ENCODE measurements around the gene RDH13.
"Not testable (repeated sequence)": the region's sequence is repeated elsewhere in the genome, so short reads cannot be mapped to it uniquely, and the experiment has no call there.

Gene RDH13, protein sequence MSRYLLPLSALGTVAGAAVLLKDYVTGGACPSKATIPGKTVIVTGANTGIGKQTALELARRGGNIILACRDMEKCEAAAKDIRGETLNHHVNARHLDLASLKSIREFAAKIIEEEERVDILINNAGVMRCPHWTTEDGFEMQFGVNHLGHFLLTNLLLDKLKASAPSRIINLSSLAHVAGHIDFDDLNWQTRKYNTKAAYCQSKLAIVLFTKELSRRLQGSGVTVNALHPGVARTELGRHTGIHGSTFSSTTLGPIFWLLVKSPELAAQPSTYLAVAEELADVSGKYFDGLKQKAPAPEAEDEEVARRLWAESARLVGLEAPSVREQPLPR

DNA sequence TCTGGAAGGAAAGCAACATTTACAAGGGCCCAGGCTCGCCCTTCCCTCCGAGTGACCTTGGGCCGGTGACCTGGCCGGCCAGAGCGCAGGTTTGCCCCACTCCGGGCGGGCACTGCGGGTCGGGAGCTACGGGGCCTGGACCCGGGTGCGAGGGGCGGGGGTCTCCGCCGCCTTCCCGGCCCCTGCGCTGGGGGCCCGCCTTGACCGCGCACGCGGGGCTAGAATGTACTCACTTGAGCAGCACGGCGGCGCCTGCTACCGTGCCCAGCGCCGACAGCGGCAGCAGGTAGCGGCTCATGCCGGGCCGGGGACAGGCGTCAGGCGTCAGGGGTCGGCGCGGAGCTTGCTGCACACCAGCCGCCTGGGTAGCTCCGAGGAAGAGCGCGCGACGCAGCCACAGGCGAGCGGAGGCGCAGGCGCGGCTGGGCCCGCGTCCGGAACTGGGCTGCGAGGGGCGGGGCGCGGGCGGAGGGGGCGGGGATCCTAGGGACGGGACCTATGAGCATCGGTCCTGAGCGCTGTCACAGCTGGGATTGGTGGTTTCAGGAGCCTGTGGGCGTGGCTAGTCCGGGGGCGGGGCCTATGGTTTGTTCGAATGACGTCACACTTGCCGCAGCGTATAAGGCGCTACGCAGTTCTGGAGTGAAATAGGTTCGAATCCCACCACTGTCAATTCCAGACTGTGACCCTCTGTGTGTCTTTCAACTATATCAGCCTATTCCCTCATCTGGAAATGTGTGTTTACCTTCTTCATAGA is at the start of gene RDH13:
Gene RDH13, minus strand, starts transcription at position 414 of the 757 bp plus-strand sequence. Its CDS starts 116 bp downstream, at position 298.
- DNase-seq, result peak; percentile 97

DNA sequence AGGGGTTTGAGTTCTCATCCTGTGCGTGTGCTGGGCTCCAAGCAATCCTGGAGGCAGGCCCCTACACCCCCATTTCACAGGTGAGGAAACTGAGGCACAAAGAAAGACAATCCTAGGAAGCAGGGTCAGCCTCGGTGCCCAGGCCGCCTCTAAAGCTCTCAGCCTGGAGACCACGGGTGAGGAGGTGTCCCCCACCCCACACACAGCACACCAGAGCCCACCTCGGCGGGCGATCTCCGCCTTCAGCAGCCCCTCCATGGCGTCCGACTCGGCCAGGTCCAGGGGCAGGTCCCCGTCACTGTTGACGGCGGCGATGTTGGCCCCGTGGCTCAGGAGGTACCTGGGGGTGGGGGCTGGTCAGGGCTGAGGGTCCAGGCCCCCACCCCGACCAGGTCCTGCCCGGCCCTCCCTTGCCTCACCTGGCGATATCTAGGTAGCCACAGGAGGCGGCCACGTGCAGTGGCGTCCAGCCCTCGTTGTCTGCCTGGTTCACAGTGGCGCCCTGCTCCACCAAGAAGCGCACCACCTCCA is 49.4 kb upstream of the RDH13 start:
- DNase-seq, result no peak

DNA sequence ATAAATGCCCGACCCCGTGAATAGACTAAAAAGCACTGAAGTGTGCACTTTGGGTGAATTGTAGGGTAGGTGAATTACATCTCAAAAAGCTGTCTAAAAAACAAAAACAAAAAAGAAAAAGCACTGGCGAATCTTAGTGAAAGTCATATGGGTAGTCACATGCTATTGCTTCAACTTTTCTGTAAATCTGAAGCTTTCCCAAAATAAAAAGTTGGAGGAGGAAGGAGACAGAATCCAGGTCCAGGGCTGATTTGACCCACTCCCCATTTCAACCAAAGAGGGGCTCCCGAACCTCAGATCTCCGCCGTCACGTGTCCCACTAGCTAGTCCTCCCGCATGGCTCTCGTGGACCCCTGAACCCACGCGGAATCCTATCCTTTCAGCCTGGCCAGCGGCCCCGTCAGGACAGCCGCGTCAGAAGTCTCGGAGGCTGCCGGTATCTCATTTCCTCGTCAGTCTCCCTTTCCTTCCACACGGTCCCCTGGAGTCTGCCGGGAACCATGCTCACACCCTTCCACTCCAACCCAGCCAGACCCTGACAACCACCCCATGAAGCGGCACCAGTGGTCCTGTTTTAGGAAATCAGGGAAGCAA is 48.4 kb upstream of the RDH13 start:
- no peak for DNase-seq

DNA sequence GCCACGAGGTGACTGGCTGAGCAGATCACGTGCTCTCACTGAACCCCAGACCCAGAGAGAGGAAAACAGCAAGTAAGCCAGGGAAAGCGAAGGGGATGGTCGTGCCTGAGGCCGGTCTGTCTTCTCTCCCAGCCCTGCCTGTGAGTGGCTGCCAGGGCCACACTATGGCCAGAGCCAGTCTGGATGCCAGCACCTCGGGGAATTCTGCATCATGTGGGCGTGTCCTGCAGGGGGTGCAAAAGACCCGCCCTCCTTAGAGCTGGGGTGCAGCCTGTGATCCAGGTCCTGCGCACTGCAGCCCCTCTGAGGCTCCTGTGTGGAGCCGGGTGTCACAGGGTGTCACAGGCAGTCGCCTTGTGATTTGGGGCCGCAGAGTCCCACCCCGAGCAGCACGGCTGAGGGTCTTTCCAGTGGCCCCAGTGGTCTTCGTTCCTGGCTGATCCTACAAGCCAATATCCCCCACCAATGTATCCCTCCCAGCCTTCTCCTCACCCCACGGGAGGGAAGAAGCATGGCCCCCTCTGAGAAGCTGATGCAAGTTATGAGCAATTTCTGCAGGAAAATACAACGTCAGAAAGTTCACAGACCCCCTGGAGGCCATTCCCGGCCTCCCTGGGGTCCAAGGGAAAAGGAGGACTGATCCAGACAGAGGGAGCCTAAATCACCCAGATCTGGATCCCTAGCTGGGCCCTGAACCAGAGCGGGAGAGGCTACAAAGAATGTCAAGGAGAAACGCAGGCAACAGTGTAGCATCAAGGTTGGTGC is 46.8 kb upstream of the RDH13 start:
- no peak for DNase-seq

DNA sequence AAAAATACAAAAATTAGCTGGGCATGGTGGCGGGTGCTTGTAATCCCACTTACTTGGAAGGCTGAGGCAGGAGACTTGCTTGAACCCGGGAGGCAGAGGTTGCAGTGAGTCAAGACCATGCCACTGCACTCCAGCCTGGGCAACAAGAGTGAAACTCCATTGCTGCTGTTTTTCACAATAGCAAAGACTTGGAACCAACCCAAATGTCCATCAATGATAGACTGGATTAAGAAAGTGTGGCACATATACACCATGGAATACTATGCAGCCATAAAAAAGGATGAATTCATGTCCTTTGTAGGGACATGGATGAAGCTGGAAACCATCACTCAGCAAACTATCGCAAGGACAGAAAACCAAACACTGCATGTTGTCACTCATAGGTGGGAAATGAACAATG is 44.3 kb upstream of the RDH13 start:
- not testable (repeated sequence) for DNase-seq

DNA sequence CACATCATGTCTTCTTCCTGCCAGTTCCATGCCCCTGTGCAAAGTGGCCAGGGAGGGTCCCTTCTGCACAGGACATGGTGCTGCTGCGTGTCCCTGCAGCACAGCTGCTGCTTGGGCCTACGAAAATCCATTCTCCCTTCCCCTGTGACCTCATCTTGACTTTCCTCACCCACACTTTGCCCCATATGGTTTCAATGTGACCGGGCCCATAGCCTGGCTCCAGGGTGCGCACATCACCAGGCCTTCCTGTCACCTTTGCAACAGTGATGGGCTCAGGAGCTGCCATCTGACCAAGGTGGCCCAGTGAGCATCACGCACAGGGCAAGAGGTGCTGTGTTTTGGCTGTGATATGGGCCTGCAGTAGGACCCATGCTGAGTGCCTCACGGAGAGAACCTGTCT is 43.6 kb upstream of the RDH13 start:
- no peak for DNase-seq

DNA sequence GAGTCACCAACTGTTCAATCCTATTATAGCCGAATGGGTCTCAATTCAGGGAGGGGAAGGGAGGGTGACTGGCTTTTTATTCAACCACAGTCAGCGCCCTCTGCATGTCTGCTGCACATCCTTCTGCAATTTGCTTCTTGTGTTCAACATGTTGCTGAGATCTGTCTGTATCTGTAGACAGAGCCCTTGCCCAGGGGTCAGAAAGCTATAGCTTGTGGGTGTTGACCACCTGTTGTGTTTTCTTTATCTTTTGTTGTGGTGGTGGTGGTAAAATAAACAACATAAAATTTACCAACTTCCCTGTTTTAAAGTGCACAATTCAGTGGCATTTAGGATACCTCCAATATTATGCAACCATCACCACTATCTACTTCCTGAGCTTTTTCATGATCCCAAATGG is 42.3 kb upstream of the RDH13 start:
- DNase-seq, result no peak

DNA sequence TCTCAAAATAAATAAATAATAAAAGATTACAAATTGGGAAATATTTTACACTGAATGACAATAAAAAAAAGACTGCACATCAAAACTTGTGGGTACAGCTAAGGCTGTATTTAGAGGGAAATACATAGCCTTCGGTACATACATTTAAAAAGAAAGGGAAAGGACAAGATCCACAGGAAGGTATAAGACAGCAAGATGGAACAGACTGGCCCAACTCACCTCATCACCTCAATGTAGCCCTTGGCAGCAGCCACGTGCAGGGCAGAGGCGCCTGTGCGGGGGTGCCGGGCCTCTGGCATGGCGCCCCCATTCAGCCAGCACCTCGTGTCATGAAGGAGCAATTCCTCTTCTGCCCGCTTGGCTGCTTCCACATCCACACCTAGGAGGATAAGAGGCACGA is 40.2 kb upstream of the RDH13 start:
- DNase-seq, result no peak

DNA sequence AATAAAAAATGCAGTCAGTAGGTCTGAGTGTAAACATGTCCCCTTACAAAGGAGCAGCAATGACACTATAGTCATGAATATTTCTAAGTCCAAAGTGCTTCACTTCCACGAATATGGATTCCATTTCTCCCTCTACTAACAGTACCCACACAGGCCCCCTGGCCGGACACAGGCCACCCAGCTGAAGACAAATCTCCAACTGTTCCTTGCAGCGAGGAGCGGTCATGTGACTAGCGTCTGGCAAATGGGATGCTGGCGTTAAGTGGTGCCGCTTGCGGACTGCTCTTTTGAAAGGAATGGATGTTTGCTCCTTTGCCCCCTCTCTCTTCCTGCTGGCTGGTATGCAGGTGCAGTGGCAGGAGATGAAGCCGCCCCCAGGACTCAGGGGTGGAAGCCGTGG is 38.3 kb upstream of the RDH13 start:
- no peak for DNase-seq

DNA sequence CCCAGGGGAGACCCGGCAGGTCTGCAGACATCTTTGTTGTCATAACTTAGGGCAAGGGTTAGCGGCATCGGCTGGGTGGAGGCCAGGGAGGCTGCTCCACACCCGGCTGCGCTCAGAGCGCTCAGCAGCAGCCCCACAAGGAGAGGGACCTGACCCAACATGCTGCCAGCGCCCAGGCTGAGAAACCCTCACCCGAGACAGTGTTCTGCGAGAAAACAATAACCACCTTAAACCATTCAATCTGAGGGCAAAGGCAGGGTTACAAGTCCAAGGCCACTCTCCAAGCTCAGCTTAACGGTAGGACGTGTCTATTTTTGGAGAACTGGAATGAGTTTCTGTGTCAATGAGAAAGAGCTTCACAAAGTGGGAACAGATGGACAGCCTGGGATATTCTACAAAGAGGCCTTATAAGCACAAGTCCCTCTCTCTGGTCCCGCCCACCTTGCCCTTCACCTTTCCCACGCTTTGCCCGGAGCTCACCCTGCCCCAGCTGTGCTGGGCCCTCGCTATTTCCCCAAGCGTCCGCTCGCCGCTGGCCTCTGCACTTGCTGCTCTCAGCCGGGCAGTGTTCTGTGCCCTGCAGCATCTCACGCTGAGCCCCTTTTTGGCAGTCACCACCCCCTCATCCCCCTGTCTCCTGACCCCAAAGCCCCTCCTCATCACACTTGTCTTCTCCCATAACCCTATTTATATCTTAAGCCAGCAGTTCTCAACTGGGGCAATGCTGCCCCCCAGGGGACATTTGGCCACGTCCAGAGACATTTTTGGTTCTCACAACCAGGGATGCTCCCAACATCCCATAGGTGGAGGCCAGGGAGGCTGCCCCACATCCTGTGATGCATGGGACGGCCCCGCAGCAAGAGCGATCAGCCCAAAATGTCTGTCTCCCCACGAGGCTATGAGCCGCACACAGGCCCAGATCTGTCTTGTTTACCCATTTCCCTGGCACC is 36.9 kb upstream of the RDH13 start:
- no peak for DNase-seq

DNA sequence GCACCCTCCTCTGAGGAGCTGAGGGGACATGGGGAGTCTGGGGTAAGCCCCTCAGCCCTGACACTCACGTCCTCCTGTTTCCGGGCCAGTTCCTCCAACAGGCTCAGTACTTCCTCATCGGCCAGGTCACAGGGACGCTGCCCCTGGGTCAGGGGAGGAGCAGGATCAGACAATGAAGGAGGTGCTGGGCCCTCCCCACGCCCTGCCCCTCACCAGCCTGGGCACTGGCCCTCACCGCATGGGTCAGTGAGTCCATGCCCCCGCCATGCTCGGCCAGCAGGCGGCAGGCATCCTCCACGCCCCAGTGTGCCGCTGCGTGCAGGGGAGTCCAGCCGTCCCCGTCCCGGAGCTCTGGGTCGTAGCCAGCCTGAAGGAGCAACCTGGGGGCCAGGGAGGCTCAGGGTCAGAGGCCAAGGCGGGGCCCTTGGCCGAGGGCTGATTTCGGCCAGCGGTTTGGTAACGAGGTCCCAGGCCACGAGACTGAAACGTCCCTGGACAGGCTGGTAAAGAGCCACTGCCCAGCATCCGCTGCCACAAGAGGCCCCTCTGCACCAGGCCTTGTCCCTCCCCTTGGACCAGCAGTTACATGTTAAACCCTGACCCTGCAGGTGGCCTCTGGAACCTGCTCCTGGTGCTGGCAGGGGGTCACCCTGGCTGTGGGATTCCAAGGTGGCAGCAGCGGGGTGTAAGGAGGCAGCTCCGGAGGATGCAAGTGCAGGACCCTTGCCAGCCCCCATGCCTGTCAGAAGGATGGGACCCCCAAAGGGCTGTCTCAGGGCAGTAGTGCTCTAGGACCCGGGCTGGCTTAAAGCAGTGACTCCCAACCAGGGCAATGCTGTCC is 36.0 kb upstream of the RDH13 start:
- DNase-seq, result no peak

DNA sequence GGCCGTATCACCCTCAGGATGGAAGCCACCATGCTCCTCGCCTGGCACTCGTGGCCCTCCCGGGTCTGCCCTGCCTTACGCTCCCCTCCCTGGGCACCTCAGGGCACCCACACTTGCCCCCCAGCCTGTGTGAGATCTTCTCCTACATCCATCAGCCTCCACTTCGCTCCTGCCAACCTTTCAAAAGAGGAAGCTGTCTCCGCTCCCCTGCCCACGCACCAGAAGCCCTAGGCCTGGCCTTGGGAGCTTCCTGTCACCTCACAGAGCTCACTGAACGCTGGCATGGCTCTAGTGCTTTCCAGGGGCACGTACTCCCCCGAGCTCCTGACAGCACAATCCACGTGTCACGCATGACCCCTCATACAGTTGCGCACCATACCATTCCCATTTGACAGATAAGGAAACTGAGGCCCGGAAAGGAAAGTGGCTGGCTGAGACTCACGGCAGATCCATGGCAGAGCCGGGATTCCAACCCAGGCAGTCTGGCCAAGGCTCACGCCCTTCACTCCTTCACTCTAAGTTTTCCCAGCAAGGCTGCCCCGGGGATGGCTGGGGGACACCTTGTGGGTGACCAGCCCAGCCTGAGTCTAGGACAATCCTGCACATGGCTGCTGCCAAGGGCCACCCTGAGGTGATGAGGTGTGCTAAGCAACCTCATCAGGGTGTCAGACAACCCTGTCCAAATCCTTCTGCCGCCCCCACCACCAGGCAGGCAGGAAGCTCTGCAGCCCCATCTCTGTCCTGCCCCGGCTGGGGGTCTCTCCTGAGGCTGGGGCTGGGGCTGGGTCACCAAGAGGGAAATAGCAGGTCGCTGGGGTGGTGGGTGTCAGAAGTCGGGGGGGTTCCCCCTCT is 35.1 kb upstream of the RDH13 start:
- DNase-seq, result no peak

DNA sequence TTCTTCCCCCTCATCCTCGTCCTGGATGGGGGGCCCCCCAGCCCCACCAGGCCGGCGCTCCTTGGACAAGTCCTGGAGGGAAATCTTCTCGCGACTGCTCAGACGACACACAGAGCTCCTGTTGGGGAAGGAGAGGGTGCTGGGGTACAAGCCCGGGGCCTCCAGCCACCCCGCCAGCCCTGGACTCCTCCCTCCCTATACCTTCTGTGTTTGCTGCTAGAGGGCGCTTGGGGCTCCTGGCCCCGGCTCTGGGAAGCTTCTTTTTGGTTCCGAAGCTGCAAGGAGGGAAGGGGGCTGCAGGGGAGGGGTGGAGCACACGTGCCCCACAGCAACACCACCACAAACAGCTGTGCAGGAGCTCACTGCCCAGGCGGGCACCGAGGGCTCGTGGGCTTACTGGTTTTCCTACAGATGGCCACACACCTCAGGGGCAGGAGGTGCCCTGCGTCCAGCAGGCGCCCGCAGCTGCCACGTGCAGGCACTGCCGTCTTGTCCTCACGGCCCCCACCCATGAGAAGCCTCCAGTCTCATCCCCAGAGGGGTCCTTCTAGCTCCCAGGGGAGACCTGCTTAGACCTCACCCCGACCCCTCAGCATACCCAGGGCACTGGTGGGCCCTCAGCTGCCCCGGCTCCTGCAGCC is 33.2 kb upstream of the RDH13 start:
- DNase-seq, result no peak

DNA sequence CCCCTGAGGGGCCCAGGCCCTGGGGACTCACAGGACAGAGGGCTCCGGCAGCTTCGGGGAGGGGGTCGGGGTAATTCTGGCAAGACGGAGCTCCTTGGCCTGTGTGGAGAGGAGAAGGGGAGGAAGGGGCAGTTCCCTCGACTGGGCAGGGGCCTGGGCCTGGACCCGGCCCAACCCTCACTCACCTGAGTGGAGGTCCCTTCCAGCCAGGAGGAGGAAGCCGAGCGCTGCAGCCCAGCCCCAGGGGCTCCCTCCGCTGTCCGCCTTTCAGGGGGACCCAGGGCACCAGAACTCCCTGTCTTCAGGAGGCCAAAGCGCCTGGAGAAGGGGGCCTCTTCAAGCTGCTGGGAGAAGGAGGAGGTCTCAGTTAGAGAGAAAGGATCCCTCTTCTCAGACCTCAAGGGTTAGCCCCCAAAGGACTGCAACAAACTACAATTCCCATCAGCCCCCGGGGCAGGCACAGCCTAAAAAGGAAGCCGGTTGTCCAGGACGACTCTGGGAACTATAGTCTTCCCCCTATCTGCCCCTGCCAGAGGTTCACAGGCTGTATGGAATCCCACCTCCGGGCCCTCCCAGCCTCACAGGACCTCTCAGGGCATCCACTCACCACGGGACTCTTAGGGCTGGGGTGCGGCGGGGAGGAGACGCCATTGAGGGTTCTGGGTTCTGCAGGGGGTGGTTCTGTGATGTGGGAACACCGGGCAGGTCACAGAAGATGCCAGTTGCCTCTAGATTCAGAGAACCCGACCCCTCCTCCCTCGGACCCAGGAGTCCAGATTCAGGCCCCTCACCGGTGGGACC is 32.5 kb upstream of the RDH13 start:
- DNase-seq, result no peak

DNA sequence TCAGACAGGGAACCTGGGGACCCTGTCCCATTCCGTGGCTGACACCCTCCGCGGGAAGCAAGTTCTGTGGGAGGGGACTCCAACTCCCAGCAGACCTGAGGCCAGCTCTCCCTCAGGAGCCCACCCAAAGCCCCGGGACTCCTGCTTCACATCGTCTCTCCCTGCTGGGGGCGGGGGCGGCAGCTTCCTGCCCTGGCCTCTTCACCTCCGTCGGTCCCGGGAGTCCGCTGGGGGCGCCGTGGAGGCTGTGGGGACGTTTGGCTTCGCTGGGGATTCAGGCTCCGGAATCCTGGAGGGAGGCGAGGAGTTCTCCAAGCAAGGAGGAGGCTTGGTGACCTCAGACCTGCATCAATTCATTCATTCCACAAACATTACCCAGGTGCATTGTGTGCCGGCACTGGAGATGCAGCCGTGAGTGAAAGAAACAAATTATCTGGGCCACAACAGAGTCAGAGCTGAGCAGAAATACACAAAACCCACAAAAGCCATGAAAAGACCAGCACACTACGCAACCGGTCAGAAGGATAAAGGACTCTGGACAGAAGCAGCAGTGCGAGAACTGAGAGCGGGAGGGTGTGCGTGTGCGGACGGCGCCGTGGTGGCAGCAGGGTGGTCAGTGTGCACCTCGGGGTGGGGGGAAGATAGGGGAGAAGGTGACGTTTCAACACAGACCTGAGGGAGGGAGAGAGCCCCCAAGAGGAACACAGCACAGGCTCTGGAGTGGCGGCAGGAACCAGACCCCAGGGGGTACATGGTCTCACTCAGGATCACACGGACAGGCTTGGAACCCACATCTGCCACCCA is 31.7 kb upstream of the RDH13 start:
- no peak for DNase-seq

DNA sequence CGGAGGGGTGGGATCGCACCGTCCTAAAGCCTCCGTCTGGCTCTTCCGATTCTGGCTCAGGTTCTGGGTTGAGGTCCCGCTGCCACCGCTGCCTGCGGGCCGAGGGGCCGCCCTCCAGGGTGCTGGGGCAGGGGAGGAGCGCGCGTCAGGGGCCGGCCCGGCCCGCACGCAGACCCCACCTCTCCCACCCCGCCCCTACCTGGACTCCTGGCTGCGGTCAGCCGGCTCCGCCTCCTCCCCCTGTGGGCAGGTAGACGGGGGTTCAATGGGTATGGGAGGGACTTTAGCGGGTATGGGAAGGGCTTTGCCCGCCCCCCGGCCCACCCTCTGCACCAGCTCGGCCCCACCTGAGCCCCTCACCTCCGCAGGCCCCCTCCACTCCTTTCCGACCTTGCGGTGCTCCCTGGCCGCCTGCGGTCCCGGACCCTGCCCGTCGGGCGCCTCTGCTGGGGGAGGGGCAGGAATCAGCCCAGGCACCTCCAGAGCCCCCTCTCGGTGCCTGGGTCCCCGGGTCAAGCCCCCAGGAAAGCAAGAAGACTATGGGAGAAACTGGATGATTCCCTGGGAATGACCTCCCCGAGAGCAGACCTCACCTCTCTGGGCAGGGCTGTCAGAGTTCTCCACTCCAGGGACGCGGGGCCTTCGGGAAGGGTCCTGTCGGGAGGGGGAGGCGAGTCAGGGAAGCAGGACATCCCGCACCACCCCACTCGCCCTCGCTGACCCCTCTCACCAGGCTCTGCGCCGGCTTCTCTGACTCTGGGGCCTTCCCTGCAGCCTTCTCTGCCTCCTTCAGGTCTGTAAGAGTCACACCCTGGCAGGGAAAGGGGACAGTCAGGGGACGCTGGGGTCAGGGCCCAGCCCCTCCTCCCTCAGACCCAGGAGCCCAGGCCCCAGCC is 29.7 kb upstream of the RDH13 start:
- no peak for DNase-seq

DNA sequence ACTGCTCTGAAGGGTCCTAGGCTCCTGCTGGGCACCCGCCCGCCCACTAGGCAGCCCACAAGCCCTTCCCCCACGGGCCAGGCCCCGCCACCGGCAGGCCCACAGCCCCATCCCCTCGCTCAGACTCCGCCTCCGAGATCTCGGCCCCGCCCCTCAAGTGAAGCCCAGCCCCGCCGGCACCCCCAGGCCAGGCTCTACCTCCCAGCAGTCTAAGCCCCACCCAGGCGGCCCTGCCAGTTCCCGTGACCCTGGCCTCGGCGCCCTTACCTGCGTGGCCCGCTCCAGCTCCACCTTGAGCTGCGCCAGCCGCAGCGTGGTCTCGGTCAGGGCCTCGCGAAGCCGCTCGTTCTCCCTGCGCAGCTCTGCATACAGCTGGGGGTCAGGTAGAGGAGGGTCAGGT is 29.0 kb upstream of the RDH13 start:
- no peak for DNase-seq

Measured in activated CD4-positive, alpha-beta T cell treated with anti-CD3 and anti-CD28 coated beads for 4 hours (primary cell).